H9 (cell line): ENCODE results near the gene TMEM151B. TPM values are rescaled to one million over a fixed set of nuclear protein-coding genes. Genes with fewer than 3 reads are reported as not detected.

Experiments
- DNase-seq: peaks from one replicate; pipeline ENCODE4 v3.0.0-alpha.2; 2017
- H2AFZ ChIP-seq: one replicate; pipeline ENCODE4 v1.6.1; 2013; ENCODE audit warnings: mild to moderate bottlenecking, low read length, control low read depth, moderate library complexity
- H2AK5ac ChIP-seq: 2 replicates; pipeline ENCODE4 v1.6.1; 2013; ENCODE audit warnings: low read length, control low read depth, mixed read lengths; ENCODE audit not compliant: insufficient read length
- H2BK120ac ChIP-seq: one replicate; pipeline ENCODE4 v1.6.1; 2013; ENCODE audit warnings: low read depth, mild to moderate bottlenecking, low read length, control low read depth, inconsistent platforms; ENCODE audit not compliant: poor library complexity, severe bottlenecking
- H2BK12ac ChIP-seq: 2 replicates; pipeline ENCODE4 v1.6.1; 2013; ENCODE audit warnings: low read length, control low read depth, mixed read lengths, low read depth; ENCODE audit not compliant: insufficient read length
- H2BK15ac ChIP-seq: 2 replicates; pipeline ENCODE4 v1.6.1; 2013; ENCODE audit warnings: low read depth, low read length, control low read depth
- H2BK20ac ChIP-seq: one replicate; pipeline ENCODE4 v1.6.1; 2013; ENCODE audit warnings: low read depth, mild to moderate bottlenecking, low read length, control low read depth, inconsistent platforms; ENCODE audit not compliant: poor library complexity, severe bottlenecking
- H2BK5ac ChIP-seq: 2 replicates; pipeline ENCODE4 v1.6.1; 2013; ENCODE audit warnings: low read length, control low read depth, mixed read lengths; ENCODE audit not compliant: insufficient read length
- H3K14ac ChIP-seq: 2 replicates; pipeline ENCODE4 v1.6.1; 2013; ENCODE audit warnings: low read length, control low read depth; ENCODE audit not compliant: insufficient read depth
- H3K18ac ChIP-seq: 2 replicates; pipeline ENCODE4 v1.6.1; 2013; ENCODE audit warnings: low read depth, mild to moderate bottlenecking, mixed read lengths, low read length, control low read depth; ENCODE audit not compliant: insufficient read length
- H3K23ac ChIP-seq: 2 replicates; pipeline ENCODE4 v1.6.1; 2013; ENCODE audit warnings: low read length, control low read depth, mixed read lengths, low read depth; ENCODE audit not compliant: insufficient read length
- H3K23me2 ChIP-seq: 2 replicates; pipeline ENCODE4 v1.6.1; 2013; ENCODE audit warnings: low read depth, mild to moderate bottlenecking, mixed read lengths, low read length, control low read depth; ENCODE audit not compliant: insufficient read length, poor library complexity, severe bottlenecking
- H3K27ac ChIP-seq: 2 replicates; pipeline ENCODE4 v1.5.1; 2013; ENCODE audit warnings: low read length, control low read depth, mixed read lengths, low read depth; ENCODE audit not compliant: insufficient read length
- H3K27me3 ChIP-seq: 2 replicates; pipeline ENCODE4 v1.6.1; 2013; ENCODE audit warnings: low read length, control low read depth, inconsistent platforms; ENCODE audit not compliant: insufficient read depth
- H3K4ac ChIP-seq: 2 replicates; pipeline ENCODE4 v1.6.1; 2013; ENCODE audit warnings: low read depth, mild to moderate bottlenecking, control low read depth, inconsistent platforms, low read length, moderate library complexity
- H3K4me1 ChIP-seq: 2 replicates; pipeline ENCODE4 v1.6.1; 2013; ENCODE audit warnings: low read length, control low read depth, inconsistent platforms; ENCODE audit not compliant: insufficient read depth
- H3K4me2 ChIP-seq: 2 replicates; pipeline ENCODE4 v1.6.1; 2013; ENCODE audit warnings: low read length, control low read depth, mixed read lengths; ENCODE audit not compliant: insufficient read length, insufficient read depth
- H3K56ac ChIP-seq: 2 replicates; pipeline ENCODE4 v1.6.1; 2013; ENCODE audit warnings: low read depth, mild to moderate bottlenecking, mixed read lengths, low read length, control low read depth; ENCODE audit not compliant: insufficient read length
- H3K79me1 ChIP-seq: 2 replicates; pipeline ENCODE4 v1.6.1; 2013; ENCODE audit warnings: low read depth, mild to moderate bottlenecking, moderate library complexity, low read length, control low read depth, inconsistent platforms; ENCODE audit not compliant: insufficient read depth, poor library complexity, severe bottlenecking
- H3K79me2 ChIP-seq: 2 replicates; pipeline ENCODE4 v1.6.1; 2013; ENCODE audit warnings: low read length, control low read depth, inconsistent platforms; ENCODE audit not compliant: insufficient read depth
- H3K9ac ChIP-seq: 2 replicates; pipeline ENCODE4 v1.6.1; 2013; ENCODE audit warnings: low read length, control low read depth, mixed read lengths; ENCODE audit not compliant: insufficient read length; ENCODE audit errors: extremely low read depth
- H3K9me3 ChIP-seq: one replicate; pipeline ENCODE4 v1.6.1; 2013; ENCODE audit warnings: low read depth, low read length, inconsistent platforms; ENCODE audit not compliant: control insufficient read depth
- H3T11ph ChIP-seq: one replicate; pipeline ENCODE4 v1.6.1; 2013; ENCODE audit warnings: mild to moderate bottlenecking, low read length, control low read depth, inconsistent platforms
- H4K20me1 ChIP-seq: one replicate; pipeline ENCODE4 v1.6.1; 2013; ENCODE audit not compliant: control insufficient read depth, insufficient read length, insufficient read depth
- H4K5ac ChIP-seq: 2 replicates; pipeline ENCODE4 v1.6.1; 2013; ENCODE audit warnings: low read depth, mild to moderate bottlenecking, mixed read lengths, low read length, control low read depth; ENCODE audit not compliant: insufficient read length
- H4K8ac ChIP-seq: replicated peaks from 2 replicates; pipeline ENCODE4 v1.6.1; 2013; ENCODE audit warnings: low read length, control low read depth, mixed read lengths, low read depth; ENCODE audit not compliant: insufficient read length
- H4K91ac ChIP-seq: 2 replicates; pipeline ENCODE4 v1.6.1; 2013; ENCODE audit warnings: low read depth, mild to moderate bottlenecking, moderate library complexity, mixed read lengths, low read length, control low read depth; ENCODE audit not compliant: insufficient read length
- H3K27ac Mint-ChIP-seq, 3 experiments: 2 replicates in 2 of 3; 3 replicates in 1 of 3; pipeline ENCODE4 v1.8.0; 2020 to 2021; ENCODE audit warnings: mixed read lengths in 3 of 3, mild to moderate bottlenecking in 1 of 3, moderate library complexity in 1 of 3
- H3K27me3 Mint-ChIP-seq: 2 replicates; pipeline ENCODE4 v1.8.0; 2021; ENCODE audit warnings: low read depth, mild to moderate bottlenecking, moderate library complexity, mixed read lengths
- H3K36me3 Mint-ChIP-seq, 3 experiments: 2 replicates in 2 of 3; 3 replicates in 1 of 3; pipeline ENCODE4 v1.8.0; 2020 to 2021; ENCODE audit warnings: low read depth in 3 of 3, mixed read lengths in 3 of 3; ENCODE audit not compliant: insufficient read depth in 1 of 3
- H3K4me1 Mint-ChIP-seq, 2 experiments: 2 replicates each; pipeline ENCODE4 v1.8.0; 2020; ENCODE audit warnings: mixed read lengths in 2 of 2
- H3K4me3 Mint-ChIP-seq, 2 experiments: 2 replicates in 1 of 2; 3 replicates in 1 of 2; pipeline ENCODE4 v1.8.0; 2020 to 2021; ENCODE audit warnings: mild to moderate bottlenecking in 2 of 2, mixed read lengths in 2 of 2, moderate library complexity in 1 of 2
- H3K9me3 Mint-ChIP-seq, 2 experiments: 2 replicates in 1 of 2; 3 replicates in 1 of 2; pipeline ENCODE4 v1.8.0; 2020; ENCODE audit warnings: mild to moderate bottlenecking in 2 of 2, mixed read lengths in 2 of 2, moderate library complexity in 1 of 2
- CTCF ChIP-seq: fragments of 200-600 bp; sonication (generic); conservative IDR thresholded peaks from 3 replicates; pipeline ENCODE4 v1.8.0; 2021; ENCODE audit warnings: antibody characterized with exemption, mild to moderate bottlenecking
- WGBS: extraction: QIAGEN DNeasy Blood & Tissue Kit; methylation state at CpG from one replicate; pipeline ENCODE4 v1.1.7; 2013; ENCODE audit warnings: missing lambda C conversion rate, low lambda C conversion rate, mixed read lengths; ENCODE audit not compliant: insufficient read length; ENCODE audit errors: extremely low coverage; 5-methylcytosine and 5-hydroxymethylcytosine counted together
- total RNA-seq: library from RNA; stranded (reverse); gene quantifications from 2 replicates; pipeline ENCODE4 v1.2.1, GENCODE V29; 2021

Gene TMEM151B
- total RNA-seq, 1 experiment from 2014 or later, result 2.4 TPM

GRCh38 chr6:44311304-44311703, 41.1 kb downstream of the TMEM151B start:
- Histone ChIP-seq H2BK20ac (no peak overlapping the region), H2AK5ac (no peak overlapping the region), H3K23ac (no peak overlapping the region), H3K27ac (no peak overlapping the region), H4K5ac (no peak overlapping the region), H2AFZ (no peak overlapping the region), H3K18ac (no peak overlapping the region), H3K4me1 (no peaks in the 10 kb centered on the region), H4K20me1 (no peaks in the 10 kb centered on the region), H2BK15ac (no peak overlapping the region), H3K56ac (no peak overlapping the region), H2BK5ac (no peak overlapping the region), H3K79me1 (peaks cover 5% of the 10 kb centered on the region), H2BK120ac (no peak overlapping the region), H3K27me3 (peaks cover 2% of the 10 kb centered on the region; the same call in 1 of the 2 replicates), H2BK12ac (no peak overlapping the region), H3K23me2 (peaks cover 4% of the 10 kb centered on the region), H4K91ac (no peak overlapping the region), H3K4ac (no peak overlapping the region), H3K79me2 (peaks cover 6% of the 10 kb centered on the region; the same call in 1 of the 2 replicates), H3T11ph (no peak overlapping the region), H3K4me2 (no peak overlapping the region), H3K14ac (no peak overlapping the region), H3K9me3 (no peaks in the 10 kb centered on the region), H3K9ac (no peak overlapping the region), H4K8ac (no peak overlapping the region)
- Mint-ChIP-seq H3K27me3 (no peaks in the 10 kb centered on the region; the same call in 1 of the 2 replicates), H3K4me3 (peak overlapping the region; percentile 92 to 95; a peak in 3 of 5 replicates), H3K9me3 (no peaks in the 10 kb centered on the region), H3K36me3 (peaks cover 20 to 54% (median 47%) of the 10 kb centered on the region in 3 experiments), H3K4me1 (peaks cover 12 to 14% of the 10 kb centered on the region in 2 experiments), H3K27ac (peak overlapping the region in 1 of 3 experiments; percentile 56; a peak in 1 of 7 replicates)
- DNase-seq, result no peak
- no peak for TF ChIP-seq CTCF
- WGBS, result no CpG with 5 or more reads among the region's 2 CpGs
